ENCODE measurements around the gene DHRS12. TPM values are rescaled to one million over a fixed set of nuclear protein-coding genes. Genes with fewer than 3 reads are reported as not detected.

Gene DHRS12
- total and polyA plus RNA-seq, 10 donors = 11.3 to 22.8 (median 16.9) TPM

DNA sequence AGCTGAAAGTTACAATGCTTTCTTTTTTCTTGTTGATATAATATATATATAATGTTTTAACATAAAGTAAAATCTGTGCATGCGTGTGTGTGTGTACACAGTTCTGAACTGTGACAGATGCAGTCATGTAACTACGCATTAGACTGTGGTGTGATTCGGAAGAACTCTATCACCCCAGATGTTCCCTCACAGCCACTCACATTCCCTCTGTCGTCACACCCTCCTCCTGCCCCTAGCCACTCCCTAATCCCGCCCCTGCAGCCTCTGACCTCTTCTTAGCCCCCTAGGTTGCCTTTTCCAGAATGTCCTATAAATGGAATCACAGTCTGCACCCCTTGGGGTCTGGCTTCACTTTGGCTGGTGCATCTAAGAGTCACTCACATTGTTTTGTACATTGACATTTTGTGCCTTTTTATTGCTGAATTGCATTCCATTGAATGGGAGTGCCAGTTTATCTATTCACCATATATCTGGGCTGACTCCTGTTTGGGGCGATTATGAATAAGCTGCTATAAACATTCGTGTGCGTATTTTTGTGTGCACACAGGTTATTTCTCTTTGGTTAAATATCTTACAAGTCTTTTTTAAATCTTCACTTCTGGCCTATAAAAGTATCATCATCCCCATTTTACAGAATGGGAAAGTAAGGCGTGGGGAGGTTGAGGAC is 20.4 kb downstream of the DHRS12 start:
- peaks cover 0 to 6% (median 0%) of the 10 kb centered on the region in 6 donors for H3K36me3 ChIP-seq
- no peak for TF ChIP-seq POLR2A (IDR thresholded peaks at IDR 0.05)
- TF ChIP-seq CTCF (IDR thresholded peaks at IDR 0.05 in 8 of 11, conservative IDR thresholded peaks at IDR 0.05 in 3 of 11) = no peak
- TF ChIP-seq POLR2AphosphoS5 (IDR thresholded peaks at IDR 0.05) = no peak
- H3K9me3 ChIP-seq = no peaks in the 10 kb centered on the region
- 92 to 97% (median 95%) methylated on average over 9 of the region's 9 CpGs for WGBS, 5 donors
- DNase-seq = no peak
- no peak overlapping the region for H3K4me3 ChIP-seq
- intact Hi-C loops (cut with DNase I; ENCODE audit: low total_unique reads) = no loop called here
- H3K27ac ChIP-seq = no peak overlapping the region
- no peaks in the 10 kb centered on the region for H3K27me3 ChIP-seq (replicated peaks in 1 of 7)
- H3K4me1 ChIP-seq = peaks cover 0 to 12% (median 0%) of the 10 kb centered on the region in 6 donors

- no peaks in the 10 kb centered on the region for H3K9me3 ChIP-seq
- H3K4me3 ChIP-seq = no peak overlapping the region
- DNase-seq = no peak
- H3K27me3 ChIP-seq (replicated peaks in 1 of 7) = no peaks in the 10 kb centered on the region
- TF ChIP-seq CTCF (IDR thresholded peaks at IDR 0.05 in 8 of 11, conservative IDR thresholded peaks at IDR 0.05 in 3 of 11) = no peak
- TF ChIP-seq POLR2A (IDR thresholded peaks at IDR 0.05) = no peak
- TF ChIP-seq POLR2AphosphoS5 (IDR thresholded peaks at IDR 0.05) = peak in 1 of 3 donors; percentile 5
- H3K4me1 ChIP-seq = peaks cover 0 to 12% (median 0%) of the 10 kb centered on the region in 6 donors
- no peaks in the 10 kb centered on the region for H3K36me3 ChIP-seq
- intact Hi-C loops (cut with DNase I; ENCODE audit: low total_unique reads) = no loop called here
- WGBS, 5 donors = 88 to 91% (median 89%) methylated on average over 15 of the region's 15 CpGs
- no peak overlapping the region for H3K27ac ChIP-seq
Observed at GRCh38 chr13:51782026-51782710, 21.8 kb downstream of the DHRS12 start.

- Histone ChIP-seq H3K27me3 (replicated peaks in 1 of 7) (no peaks in the 10 kb centered on the region), H3K27ac (no peak overlapping the region), H3K4me1 (peaks cover 0 to 8% (median 0%) of the 10 kb centered on the region in 6 donors), H3K36me3 (no peaks in the 10 kb centered on the region), H3K4me3 (no peak overlapping the region), H3K9me3 (no peaks in the 10 kb centered on the region)
- 68 to 81% (median 75%) methylated on average over 14 to 15 of the region's 15 CpGs for WGBS, 5 donors
- DNase-seq = no peak
- intact Hi-C loops (cut with DNase I; ENCODE audit: low total_unique reads) = no loop called here
- no peak for TF ChIP-seq POLR2A (IDR thresholded peaks at IDR 0.05)
- peak in 1 of 11 experiments; percentile 11 for TF ChIP-seq CTCF (IDR thresholded peaks at IDR 0.05 in 8 of 11, conservative IDR thresholded peaks at IDR 0.05 in 3 of 11)
Observed at GRCh38 chr13:51781246-51782022, 22.5 kb downstream of the DHRS12 start.

DNA sequence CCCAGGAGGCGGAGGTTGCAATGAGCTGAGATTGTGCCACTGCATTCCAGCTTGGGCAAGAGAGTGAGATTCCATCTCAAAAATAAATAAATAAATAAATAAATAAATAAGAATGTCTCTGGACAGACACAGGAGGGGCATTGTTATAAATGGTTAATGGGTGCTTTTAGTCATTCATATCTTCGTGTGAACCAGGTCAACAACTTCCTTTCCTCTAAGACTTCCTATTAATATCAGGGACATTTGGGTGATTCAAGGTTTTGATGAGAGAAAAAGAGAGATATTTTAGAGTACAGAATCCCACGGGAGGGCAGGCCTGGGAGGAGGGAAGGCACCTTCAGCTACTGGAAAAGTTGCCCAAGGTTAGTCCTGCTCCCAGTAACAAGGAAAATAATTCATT is 23.9 kb downstream of the DHRS12 start:
- H3K4me1 ChIP-seq = no peaks in the 10 kb centered on the region
- H3K36me3 ChIP-seq = no peaks in the 10 kb centered on the region
- H3K4me3 ChIP-seq = no peak overlapping the region
- 62 to 71% (median 66%) methylated on average over 3 of the region's 3 CpGs for WGBS, 5 donors
- no peak overlapping the region for H3K27ac ChIP-seq
- no peaks in the 10 kb centered on the region for H3K9me3 ChIP-seq
- intact Hi-C loops (cut with DNase I; ENCODE audit: low total_unique reads) = no loop called here
- no peak for TF ChIP-seq POLR2AphosphoS5 (IDR thresholded peaks at IDR 0.05)
- no peak for DNase-seq
- no peaks in the 10 kb centered on the region for H3K27me3 ChIP-seq (replicated peaks in 1 of 7)

Measured in spleen (tissue), 11 donors.